Measurements from ENCODE around the gene LMNB1.

DNA sequence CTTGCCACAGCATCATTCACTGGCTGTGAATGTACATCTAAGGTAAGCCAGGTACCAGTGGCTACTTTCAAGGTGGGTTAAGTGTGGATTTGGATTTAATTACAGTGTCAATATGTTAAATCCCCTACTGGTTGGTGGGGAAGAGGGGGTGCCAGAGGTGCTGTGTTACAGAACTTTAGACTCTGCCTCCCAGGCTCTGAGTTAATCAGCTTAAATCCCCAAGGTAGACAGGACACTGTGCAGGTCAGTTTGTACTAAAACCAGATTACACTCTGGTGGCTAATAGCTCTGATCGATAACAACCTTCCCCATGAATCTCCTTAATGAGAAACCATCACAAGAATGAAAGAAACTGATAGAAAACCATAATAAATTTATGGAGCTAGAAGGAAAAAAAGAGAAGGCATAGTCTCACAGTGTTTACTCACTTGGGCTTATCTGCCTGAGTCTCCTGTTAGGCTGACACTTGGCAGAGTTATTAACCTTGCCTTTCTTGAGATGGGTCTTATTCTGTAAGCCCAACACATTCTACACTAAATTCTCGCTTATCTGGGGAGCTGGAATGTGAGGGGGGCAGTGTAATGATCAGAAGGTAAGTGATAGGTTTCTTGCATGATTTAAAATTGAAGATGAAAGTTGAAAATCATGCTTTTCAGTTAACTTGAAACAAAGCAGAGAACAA is 106.8 kb downstream of the LMNB1 start:
- TF ChIP-seq EP300 (IDR thresholded peaks at IDR 0.05; ENCODE audit: borderline replicate concordance) (no peak), CREB1 (IDR thresholded peaks at IDR 0.05; ENCODE audit: low read depth) (no peak), TCF12 (IDR thresholded peaks at IDR 0.05; ENCODE audit: low read depth) (no peak), RAD21 (IDR thresholded peaks at IDR 0.05; ENCODE audit: low read depth) (no peak), NFIC (IDR thresholded peaks at IDR 0.05) (no peak), ZBTB7A (IDR thresholded peaks at IDR 0.05; ENCODE audit: low read depth) (no peak), TEAD4 (IDR thresholded peaks at IDR 0.05) (no peak), MAX (IDR thresholded peaks at IDR 0.05) (no peak), TAF1 (IDR thresholded peaks at IDR 0.05; ENCODE audit: low read depth) (no peak), YY1 (IDR thresholded peaks at IDR 0.05; ENCODE audit: low read depth) (no peak), EGR1 (IDR thresholded peaks at IDR 0.05) (no peak)
- TF ChIP-seq, protein P1, sequence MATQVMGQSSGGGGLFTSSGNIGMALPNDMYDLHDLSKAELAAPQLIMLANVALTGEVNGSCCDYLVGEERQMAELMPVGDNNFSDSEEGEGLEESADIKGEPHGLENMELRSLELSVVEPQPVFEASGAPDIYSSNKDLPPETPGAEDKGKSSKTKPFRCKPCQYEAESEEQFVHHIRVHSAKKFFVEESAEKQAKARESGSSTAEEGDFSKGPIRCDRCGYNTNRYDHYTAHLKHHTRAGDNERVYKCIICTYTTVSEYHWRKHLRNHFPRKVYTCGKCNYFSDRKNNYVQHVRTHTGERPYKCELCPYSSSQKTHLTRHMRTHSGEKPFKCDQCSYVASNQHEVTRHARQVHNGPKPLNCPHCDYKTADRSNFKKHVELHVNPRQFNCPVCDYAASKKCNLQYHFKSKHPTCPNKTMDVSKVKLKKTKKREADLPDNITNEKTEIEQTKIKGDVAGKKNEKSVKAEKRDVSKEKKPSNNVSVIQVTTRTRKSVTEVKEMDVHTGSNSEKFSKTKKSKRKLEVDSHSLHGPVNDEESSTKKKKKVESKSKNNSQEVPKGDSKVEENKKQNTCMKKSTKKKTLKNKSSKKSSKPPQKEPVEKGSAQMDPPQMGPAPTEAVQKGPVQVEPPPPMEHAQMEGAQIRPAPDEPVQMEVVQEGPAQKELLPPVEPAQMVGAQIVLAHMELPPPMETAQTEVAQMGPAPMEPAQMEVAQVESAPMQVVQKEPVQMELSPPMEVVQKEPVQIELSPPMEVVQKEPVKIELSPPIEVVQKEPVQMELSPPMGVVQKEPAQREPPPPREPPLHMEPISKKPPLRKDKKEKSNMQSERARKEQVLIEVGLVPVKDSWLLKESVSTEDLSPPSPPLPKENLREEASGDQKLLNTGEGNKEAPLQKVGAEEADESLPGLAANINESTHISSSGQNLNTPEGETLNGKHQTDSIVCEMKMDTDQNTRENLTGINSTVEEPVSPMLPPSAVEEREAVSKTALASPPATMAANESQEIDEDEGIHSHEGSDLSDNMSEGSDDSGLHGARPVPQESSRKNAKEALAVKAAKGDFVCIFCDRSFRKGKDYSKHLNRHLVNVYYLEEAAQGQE (IDR thresholded peaks at IDR 0.05; ENCODE audit: low read depth): no peak
